ENCODE measurements around the gene DGKB.
A peak's percentile ranks its signal among the peaks of the same experiment; 100 is the strongest.

Gene DGKB

GRCh38 chr7:14818871-14819270 lies 83.7 kb downstream of the DGKB start:
- DNase-seq = no peak

- no peak for DNase-seq
These were observed 84.5 kb downstream of the DGKB start for GRCh38 chr7:14817829-14818614.

GRCh38 chr7:14807507-14807906 lies 95.0 kb downstream of the DGKB start:
- DNase-seq = peak; percentile 70

- peak; percentile 87 for DNase-seq
These were observed 95.7 kb downstream of the DGKB start for GRCh38 chr7:14806891-14807290.

GRCh38 chr7:14805105-14805719 lies 97.3 kb downstream of the DGKB start:
- no peak for DNase-seq

- DNase-seq = no peak
These were observed 101.9 kb downstream of the DGKB start for GRCh38 chr7:14800664-14801063.

GRCh38 chr7:14793151-14793550 lies 109.4 kb downstream of the DGKB start:
- peak; percentile 20 for DNase-seq

GRCh38 chr7:14787551-14787950 lies 115.0 kb downstream of the DGKB start:
- no peak for DNase-seq

- no peak for DNase-seq
These were observed 116.1 kb downstream of the DGKB start for GRCh38 chr7:14786314-14786895.

- DNase-seq = no peak
These were observed 124.7 kb downstream of the DGKB start for GRCh38 chr7:14777806-14778205.

GRCh38 chr7:14776266-14776665 lies 126.3 kb downstream of the DGKB start:
- DNase-seq = no peak

GRCh38 chr7:14773729-14774271 lies 128.8 kb downstream of the DGKB start:
- DNase-seq = peak; percentile 50

- DNase-seq = no peak
These were observed 131.9 kb downstream of the DGKB start for GRCh38 chr7:14770614-14771013.

GRCh38 chr7:14769261-14769660 lies 133.3 kb downstream of the DGKB start:
- DNase-seq = no peak

GRCh38 chr7:14767716-14768425 lies 134.7 kb downstream of the DGKB start:
- DNase-seq = peak; percentile 77

GRCh38 chr7:14766747-14767146 lies 135.8 kb downstream of the DGKB start:
- DNase-seq = peak; percentile 91

GRCh38 chr7:14765731-14766130 lies 136.8 kb downstream of the DGKB start:
- peak; percentile 56 for DNase-seq

- DNase-seq = no peak
These were observed 140.0 kb downstream of the DGKB start for GRCh38 chr7:14762561-14762960.

- peak; percentile 85 for DNase-seq
These were observed 140.8 kb downstream of the DGKB start for GRCh38 chr7:14761510-14762296.

GRCh38 chr7:14760730-14761478 lies 141.6 kb downstream of the DGKB start:
- no peak for DNase-seq

- peak; percentile 37 for DNase-seq
These were observed 142.8 kb downstream of the DGKB start for GRCh38 chr7:14759785-14760184.
